GM19035 (cell line): ENCODE results near the gene TLL2.

Experiments
- ATAC-seq: cut with Tn5 transposase; IDR thresholded peaks from one replicate; pipeline ENCODE4 v1.9.1; 2021; ENCODE audit not compliant: unreplicated experiment

The TLL2 gene

DNA sequence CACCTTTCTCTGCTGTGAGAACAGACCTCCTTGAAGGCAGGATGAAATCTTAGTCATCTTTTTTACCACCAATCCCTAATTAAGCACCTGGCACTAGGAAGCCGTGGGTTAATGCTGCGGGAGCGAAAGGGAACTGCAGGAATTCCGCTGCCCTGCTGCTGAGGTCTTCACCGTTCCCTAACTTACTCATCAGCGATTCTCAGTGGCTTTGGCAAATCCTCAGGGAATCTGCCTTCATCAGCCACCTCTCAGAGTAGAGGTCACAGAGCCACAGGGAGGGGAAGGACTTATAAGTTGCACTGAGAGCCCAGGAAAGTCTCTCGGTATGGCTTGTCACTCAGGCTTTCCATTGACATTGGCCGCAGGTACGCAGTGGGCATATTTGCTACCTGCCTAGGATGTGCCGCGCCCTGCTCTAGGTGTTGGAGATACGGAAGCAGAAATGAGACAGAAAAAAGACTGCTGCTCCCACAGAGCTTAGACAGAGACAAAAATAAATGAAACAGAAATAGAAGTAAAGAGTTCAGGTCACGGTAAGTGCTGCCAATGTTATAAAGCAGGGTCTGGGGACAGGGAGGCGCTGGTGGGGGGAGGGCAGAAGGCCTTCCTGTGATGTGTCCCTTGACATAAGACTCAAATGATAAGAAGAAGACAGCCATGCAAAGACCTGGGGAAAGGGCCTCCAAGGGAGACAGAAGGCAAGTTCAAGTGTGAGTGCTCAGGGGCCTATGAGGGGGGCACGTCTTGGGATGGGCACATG lies 82.3 kb downstream of the TLL2 start:
- ATAC-seq = no peak

DNA sequence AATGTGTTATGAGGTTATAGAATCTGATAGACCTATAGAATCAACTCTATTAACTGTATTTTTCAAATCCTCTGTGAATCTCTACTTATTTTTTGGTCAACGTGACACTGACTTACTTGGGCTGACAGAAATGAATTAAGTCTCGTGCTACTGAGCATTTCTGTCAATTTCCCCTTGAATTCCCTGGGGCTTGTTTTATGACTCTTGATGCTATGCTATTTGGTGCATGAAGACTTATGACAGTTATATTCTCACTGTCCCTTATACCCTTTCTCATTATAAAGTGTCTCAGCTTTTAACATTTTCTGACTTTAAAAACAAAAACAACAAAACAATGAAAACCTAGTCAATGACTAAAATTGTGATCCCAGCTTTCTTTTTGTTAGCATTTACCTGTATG lies 86.4 kb downstream of the TLL2 start:
- no peak for ATAC-seq

DNA sequence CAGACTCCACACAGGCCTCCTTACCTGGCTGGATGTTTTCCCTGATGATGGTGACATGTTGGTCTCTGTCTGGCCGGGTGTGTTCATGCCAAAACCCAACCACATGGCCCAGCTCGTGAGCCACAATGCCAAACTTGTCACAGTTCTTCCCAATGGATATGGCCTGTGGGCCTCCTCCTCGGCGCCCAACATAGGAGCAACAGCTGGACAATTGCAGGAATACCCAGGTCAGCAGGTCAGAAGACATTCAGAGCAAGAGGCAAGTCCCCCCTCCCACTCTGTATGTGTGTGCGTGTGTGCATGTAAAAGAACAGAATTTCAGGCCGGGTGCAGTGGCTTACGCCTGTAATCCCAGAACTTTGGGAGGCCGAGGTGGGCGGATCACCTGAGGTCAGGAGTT lies 91.2 kb downstream of the TLL2 start:
- no peak for ATAC-seq

DNA sequence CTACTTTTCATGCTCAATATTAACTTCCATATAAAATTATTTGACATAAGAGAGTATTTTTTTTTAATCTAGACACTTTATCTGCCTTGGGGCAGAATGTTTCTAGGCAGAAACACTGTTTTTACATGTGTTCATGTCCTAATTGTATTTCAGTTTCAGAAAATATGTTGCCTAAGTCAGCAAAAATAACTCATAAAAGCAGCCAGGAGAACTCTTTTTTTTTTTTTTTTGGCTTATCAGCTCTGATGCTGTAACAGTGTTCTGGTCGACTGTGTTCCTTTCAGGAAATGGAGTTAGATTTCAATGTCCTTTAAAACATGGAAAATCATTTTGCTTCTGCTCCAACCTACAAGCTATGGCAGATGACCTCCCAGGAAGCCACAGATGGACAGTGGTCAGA lies 91.7 kb downstream of the TLL2 start:
- no peak for ATAC-seq

DNA sequence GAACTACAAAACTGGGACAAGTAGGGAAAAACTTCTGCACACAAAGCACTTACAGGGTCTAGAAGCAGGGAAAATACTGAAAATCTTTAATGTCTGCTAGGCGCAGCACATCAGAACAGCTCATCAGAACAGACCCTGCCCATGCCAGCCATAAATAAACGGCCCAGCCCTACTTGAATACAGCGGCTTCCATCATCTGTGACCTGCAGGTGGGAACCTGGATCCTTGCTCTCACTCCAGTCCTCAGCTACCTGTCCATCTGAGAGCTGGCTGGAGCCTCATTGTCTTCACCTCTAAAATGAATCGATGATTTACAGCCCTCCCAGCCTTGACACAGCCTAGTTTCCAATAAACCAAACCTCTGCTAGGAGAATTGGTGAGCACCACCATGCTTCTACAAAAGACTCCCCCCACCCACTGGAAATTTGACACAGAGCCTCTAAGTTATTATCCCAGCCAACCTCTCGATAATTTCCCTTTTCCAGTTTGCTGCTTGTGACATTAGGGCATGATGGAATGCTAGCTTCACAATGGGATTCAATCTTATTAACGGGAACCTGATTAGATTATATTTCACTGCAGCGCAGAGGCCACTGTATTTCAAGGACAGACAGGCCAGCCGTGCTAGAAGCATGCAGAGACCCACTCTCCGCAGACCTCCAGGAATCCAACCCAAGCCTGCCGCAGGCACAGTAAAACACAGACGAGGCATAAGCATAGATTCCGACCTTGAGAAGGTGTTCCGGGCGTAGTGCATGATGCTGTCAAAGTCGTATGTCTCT lies 93.3 kb downstream of the TLL2 start:
- no peak for ATAC-seq

DNA sequence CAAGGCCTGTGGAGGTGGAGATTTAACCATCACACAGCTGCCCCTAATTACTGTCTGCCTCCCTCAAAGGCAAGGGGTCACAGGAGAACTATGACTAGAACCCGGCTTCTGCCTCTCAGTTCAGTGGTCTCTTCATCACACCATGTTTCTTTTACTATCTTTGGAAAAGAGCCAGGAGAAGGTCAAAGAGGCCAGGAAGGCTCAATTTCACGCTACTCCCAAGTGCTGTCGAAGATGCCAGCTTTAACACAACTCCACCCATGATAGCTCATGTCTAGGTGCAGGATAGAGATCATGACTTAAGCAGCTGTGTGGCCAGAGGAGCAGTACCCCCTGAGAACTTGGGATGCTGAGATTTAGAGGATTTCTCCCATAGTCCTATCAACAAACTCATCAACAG lies 94.4 kb downstream of the TLL2 start:
- ATAC-seq = no peak

DNA sequence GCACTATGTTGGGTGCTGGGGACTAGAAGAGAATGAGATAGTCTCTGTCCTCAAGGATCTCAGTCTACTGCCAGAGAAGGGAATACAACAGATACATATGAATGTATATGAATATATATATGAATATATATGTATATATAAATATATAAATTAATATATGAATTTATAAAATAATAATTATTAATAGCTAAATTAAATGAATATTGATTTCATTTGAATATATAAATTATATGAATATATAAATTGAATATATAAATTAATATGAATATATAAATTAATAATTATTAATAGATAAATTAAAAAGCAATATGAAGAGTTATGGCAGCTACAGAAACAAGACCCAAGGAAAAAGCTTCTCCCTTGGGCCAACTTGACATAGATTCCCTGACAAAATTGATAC lies 95.1 kb downstream of the TLL2 start:
- no peak for ATAC-seq

DNA sequence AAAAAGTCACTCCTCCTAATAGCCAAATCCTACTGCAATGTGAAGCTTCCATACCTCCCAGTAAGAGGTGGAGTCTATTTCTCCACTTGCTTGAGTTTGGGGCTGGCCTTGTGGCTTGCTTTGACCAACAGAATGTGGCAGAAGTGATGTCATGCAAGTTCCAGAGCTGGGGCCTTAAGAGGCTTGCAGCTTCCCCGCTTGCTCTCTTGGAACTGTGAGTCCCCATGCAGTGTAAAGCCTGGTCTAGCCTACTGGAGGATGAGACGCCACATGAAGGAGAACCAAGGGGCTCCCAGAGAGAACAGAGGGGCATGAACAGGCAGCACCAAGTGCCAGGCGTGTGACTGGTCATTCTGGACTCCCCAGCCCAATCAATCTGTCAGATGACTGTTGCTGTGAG lies 96.3 kb downstream of the TLL2 start:
- ATAC-seq = no peak

DNA sequence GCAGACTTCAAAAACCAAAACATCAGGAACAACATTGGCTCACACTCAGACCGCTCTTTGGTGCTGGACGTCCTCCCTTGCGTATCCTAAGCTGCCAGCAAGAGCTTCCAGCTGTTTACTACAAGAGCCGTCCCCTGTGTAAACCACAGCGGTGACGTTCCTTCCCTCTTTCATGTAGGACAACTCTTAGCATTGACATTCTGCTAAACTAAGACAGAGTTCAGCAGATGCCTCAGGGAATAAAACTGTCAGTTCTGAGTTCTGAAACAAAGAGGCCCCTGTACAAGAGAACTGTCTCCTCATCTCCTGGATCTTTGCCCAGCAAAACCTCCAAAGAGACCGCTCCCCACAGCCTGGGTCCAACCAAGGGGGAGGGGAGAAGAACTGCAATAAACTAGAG lies 97.1 kb downstream of the TLL2 start:
- no peak for ATAC-seq

DNA sequence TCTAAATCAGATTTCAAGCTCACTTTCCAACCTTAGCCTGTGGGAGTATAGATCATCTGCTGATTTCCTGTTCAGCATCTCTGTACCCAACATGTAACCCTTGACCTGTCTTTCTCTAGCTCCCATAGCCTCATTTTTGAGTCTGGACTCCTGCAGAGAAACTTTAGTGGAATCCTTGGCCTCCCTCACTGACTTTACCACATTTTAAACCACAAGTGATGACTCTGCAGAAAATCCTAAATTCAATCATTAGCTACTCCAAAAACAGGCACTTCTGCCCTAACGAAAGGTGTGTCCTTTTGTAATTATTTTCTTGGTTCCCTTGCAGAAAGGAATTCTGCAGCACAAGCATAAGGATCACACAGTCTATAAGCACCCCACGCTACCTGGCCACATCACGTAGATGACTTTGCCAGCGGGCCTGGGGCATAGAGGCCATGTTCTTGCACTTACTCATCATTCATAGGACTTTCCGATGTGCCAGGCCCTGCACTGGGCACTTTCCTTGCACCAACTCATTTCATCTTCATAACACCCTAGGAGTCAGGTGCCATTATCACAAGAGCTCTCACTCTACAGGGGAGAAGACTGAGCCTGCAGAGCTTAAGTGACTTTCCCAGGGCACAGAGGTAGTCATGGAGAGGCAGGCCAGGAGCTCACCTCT lies 97.7 kb downstream of the TLL2 start:
- ATAC-seq = no peak

DNA sequence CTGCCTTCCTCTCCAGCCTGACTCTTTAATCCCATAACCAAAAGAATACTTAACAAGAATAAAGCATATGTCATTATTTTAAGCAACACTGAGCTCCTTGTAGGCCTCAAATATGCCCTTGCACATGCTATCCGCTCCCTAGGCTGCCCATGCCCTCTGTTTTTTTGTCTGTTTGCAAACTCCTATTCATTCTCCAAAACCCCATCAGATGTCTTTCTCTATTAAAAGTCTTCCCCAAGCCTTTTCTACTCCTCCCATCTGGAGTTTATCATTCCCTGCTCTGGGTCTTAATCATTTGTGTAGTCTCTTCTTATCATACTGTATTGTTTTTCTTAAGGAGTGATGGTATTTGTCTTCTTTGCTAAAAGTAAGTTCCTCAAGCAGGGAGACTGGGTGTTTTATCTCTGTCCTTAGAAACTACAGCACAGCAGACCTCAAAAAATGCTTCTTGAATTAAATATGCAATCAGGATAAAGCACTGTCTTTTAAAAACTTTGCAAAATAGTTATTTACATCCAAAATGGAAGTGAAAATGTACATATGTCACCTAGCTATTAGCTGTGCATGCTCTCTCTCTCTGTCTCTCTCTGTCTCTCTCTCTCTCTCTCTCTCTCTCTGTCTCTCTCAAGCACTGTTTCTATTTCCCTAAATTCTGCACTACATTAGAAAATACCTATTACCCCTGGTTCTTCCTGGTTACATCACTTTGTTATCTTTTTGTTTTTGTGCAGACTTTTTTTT lies 98.4 kb downstream of the TLL2 start:
- ATAC-seq = no peak

DNA sequence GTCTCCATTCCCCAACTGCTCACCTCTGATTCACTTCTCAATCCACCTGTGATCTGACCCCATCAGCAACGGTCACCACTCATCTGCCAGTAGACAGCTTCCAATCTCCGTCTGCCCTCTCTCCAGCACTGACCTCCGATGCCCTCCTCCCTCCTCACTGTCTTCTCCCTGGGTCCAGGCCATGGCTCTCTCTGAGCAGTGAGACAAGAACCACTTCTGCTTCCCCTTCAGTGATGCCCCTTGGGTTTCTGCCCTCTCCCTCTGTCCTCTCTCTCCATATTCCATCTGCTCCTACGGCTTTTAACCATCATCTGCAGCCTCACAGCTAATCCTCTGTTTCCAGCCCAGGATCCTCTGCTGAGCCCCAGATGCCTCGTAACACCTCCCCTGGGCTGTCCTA lies 99.4 kb downstream of the TLL2 start:
- no peak for ATAC-seq

DNA sequence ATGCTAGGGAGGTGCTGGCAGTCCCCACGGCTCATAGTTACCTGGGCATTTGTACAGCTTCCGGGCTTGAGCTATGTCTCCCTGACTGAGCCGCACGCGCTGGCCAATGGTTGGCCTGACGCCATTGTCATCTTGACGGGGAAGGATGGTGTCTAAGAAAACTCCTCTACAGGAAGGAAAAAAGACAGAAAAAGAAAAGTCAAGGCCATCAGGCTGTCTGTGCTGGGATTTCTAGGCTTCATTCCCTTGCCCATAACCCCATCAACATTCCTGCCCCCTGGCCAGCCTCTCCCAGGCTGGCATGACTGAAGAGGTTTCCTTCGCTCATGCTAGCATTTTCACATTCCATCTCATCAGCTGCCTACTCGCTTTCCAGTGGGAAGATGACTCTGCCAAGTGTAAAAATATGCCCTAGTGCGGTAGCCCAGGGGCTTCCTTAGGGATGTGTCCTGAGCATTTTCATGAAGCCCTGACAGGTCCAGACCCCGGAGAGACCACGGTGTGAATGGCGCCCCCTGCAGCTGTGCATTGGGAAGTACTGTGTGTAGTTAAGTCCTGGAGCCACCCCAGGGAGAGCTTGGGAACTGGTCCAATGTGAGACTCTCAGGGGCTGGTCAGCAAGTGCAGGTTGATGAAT lies 100.5 kb downstream of the TLL2 start:
- ATAC-seq = no peak

DNA sequence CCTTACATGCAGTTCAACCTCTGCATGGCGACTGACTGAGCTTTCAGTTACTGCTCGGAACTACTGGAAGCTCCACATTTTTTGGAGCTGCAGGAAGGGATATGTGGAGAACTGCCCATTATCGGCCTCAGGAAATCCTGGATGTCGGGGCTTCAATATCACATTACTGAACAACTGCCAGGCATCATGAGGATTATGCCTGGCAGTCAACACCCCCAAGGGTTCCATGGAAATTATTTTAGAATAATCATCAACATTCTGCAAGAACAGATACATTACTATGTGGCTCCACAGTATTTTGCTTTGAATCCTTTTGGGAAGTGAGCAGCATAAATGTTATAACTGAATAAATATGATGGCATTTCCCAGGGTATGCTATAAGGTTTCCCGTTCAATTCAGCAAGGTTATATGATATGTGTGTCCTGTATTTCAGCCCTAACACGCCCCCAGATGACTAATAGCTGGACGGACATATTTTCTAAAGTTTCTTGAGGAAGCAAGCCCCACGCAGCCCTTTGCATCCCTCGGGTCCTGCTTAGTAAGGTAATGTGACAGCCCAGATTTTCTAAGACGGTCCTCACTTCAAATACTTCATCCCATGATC lies 101.9 kb downstream of the TLL2 start:
- ATAC-seq = no peak

DNA sequence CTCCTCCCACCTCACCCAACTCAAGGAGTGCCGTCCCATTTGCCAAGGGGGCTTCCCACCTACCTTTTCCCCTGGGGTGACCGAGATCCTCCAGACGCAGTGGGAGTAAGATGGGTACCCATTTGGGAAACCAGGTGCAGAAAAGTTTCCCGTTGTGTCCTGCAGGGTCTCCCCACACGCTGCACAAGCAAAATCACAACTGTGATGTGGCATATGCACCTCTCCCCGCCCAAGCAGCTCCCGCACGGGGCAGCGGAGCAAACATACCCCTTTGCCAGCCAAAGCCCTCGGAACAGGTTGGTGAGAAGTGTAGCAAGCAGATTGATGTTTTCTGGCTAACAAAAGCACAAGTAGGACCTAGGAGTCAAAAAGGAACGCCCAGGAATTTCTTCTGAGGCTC lies 103.4 kb downstream of the TLL2 start:
- ATAC-seq = no peak

DNA sequence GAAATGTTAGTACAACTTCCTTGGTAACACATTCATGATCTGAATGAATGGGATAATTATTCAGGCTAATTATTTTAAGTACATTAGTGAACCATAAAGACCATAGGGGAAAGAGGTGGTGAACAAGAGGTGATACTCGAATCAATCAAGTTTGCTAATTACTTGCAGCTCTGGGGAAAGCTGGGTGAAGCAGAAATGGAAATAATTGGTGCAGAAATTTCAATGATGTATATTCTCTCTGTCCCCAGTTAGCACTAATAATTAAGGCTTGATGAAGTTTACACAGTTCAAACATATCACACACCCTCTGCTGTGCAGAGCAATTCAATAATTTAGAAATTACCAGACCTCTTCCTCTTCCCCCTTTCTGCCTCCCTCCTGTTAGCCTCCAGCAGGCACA lies 105.5 kb downstream of the TLL2 start:
- ATAC-seq = no peak

DNA sequence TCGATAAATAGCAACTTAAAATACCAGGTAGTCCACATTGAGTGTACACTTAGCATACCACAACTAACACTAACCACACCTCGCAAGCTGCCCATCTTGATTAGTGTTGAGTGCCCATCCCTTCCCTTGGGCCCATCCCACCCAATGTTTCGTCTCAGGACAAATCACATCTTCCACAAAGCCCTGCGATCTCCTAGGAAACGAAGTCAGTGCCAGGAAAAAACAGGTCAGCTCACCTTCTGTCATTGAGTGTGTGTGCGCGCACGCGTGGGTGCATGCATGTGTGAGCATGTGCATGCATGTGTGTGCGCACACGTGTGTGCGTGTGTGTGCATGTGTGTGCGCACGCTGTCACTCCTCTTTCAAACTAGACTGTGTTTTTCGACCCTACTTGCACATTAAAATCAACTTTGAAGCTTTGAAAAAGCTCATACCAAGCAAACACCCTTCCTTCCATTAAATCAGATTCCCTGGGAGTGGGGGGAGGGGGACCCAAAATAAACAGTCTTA lies 106.1 kb downstream of the TLL2 start:
- no peak for ATAC-seq

DNA sequence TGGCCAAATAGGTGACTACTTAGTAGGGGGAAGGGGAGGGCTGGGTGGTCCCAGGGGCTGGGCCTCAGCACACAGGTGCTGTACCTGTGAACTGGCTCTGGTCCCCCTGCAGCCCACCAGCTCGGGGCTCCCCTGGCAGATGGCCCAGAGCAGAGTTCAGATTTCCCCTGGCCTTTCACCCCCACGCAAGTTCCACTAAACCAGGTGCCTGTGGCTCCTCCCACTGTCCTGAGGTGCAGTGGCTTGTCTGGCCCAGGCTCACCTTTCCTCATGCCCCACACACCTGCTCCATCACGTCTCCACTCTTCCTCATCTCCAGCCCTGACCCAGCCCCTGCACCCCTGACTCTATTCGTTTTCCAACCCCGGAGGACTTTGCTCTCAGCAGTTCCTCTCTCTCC lies 107.6 kb downstream of the TLL2 start:
- ATAC-seq = no peak

DNA sequence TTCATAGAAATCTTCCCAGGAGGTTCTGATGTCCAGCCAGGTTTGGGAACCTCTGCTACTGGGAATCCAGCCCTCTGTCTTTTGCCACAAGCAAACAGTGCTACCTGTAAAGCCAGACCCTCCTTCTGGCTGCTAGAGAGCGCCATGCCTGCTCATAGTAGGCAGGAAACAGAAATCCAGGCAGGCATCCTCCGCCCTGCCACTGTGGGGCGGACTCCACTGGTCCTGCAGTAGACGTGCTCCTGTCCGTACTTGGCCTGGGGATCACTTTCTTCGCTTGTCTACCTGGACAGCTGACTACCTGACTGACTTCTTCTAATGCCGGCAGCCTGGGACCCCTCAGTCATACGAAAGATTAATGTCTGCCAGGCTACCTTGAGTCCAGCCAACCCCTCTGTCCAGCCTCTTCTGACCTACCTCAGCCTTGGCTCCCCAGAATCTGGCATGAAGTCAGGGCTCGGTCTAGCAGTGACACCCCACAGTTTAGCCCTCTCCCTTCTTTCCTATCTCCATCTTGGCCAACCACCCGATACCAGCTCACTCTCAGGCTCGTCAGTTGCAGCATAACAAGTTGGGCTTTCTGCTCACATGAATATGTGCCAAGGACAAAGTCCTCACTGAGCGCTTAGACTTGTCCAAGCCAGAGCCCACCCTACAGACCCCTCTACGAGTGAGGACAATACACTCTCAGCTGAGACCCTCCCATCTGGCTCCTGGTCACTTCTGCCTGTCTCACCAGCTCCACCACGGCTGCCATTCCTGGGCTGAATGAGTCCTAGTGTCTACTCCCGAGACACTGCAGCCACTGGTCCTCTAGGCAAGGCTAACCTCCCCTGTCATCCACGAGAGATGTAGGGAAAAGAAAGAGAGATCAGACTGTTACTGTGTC lies 111.1 kb downstream of the TLL2 start:
- ATAC-seq = no peak
